ENCODE measurements around the gene COA8. TPM values are rescaled to one million over a fixed set of nuclear protein-coding genes. Genes with fewer than 3 reads are reported as not detected.

COA8 gene
- total and polyA plus RNA-seq, 9 of the 15 experiments (the other 6 are each of a cell fraction or from before 2014, with no cell fraction given), result 5.0 to 35.3 (median 25.7) TPM

- no peak for TF ChIP-seq RREB1 (CRISPR knock-in tag; IDR thresholded peaks at IDR 0.05)
- TF ChIP-seq STAT5A (IDR thresholded peaks at IDR 0.05; ENCODE audit: borderline replicate concordance, low read length), result no peak
- 0 out of 2 replicates have a peak, but pooled peaks have one; percentile 46 for TF ChIP-seq CUX1 (CRISPR knock-in tag; IDR thresholded peaks at IDR 0.05)
- TF ChIP-seq ARID3A (IDR thresholded peaks at IDR 0.05; ENCODE audit: borderline replicate concordance, low read depth, low read length), result no peak
- TF ChIP-seq SAFB (IDR thresholded peaks at IDR 0.05; ENCODE audit: borderline replicate concordance, low read depth, low read length), result no peak
- peak; percentile 57 for TF ChIP-seq KDM5B (IDR thresholded peaks at IDR 0.05; ENCODE audit: insufficient replicate concordance, low read depth, low read length)
- TF ChIP-seq ZNF143 (CRISPR knock-in tag; IDR thresholded peaks at IDR 0.05), result peak; percentile 80
- no peak for TF ChIP-seq GTF2B (IDR thresholded peaks at IDR 0.05; ENCODE audit: extremely low read depth, insufficient read length)
- TF ChIP-seq SNIP1 (IDR thresholded peaks at IDR 0.05; ENCODE audit: low read depth), result no peak
- no peak for TF ChIP-seq BRD9 (IDR thresholded peaks at IDR 0.05; ENCODE audit: low read depth, partially characterized antibody)
- TF ChIP-seq ZNF589 (CRISPR knock-in tag; IDR thresholded peaks at IDR 0.05; ENCODE audit: low read depth), result 0 out of 2 replicates have a peak, but pooled peaks have one; percentile 37
- TF ChIP-seq ZFP36 (IDR thresholded peaks at IDR 0.05; ENCODE audit: low read depth, low read length, partially characterized antibody), result no peak
Observed at GRCh38 chr14:103628684-103629502, 66.1 kb downstream of the COA8 start, which contains the start of gene KLC1 (continued).
